Prostate gland (tissue), 2 donors: ENCODE measurements around the gene FKBP5.

ENCODE experiments used
- POLR2A ChIP-seq: fragments of 450-650 bp; IDR thresholded peaks from one replicate; pipeline ENCODE4 v1.6.1; 2016; ENCODE audit warnings: antibody characterized with exemption, mild to moderate bottlenecking
- TF ChIP-seq, protein P1 (sequence below), 4 experiments: fragments of 200-600 bp in 2 of 4; fragments of 450-650 bp in 2 of 4; sonication (generic) in 2 of 4; IDR thresholded peaks; 1 replicate in 3 of 4; 2 replicates in 1 of 4; pipeline ENCODE4 v1.5.1; 2016 to 2019; ENCODE audit warnings: antibody characterized with exemption in 4 of 4, mild to moderate bottlenecking in 2 of 4, moderate library complexity in 2 of 4

DNA sequence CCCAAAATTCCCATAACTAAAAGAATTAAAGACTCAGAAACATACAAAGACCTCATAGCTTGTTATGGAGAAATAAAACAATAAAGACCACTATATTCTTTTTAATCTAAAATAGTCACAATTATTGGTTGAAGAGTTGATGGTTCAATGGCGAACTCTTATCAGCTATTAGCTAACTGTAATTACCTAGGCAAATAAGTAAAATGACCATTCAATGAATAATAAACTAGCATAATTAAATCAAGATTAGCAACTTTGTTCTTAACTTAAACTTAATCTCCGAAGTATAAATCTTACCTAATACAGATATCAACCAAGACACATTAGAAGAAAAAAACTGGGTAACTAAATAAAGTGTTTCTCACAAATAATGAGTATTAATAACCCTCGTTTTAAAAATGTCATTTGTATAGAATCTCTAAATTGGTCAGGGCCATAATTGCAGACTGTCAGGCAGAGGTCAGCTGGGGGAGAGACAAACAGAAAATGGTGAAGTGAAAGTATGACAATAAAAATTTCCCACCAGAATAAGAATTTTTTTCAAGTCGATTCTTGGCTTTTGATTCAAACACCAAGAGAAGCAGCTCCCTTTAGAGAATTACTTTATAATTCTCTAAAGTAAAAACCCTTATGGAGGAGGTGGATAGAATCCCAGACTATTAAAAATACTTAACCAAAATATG, 1.7 kb downstream of the FKBP5 start:
- TF ChIP-seq, protein P1, sequence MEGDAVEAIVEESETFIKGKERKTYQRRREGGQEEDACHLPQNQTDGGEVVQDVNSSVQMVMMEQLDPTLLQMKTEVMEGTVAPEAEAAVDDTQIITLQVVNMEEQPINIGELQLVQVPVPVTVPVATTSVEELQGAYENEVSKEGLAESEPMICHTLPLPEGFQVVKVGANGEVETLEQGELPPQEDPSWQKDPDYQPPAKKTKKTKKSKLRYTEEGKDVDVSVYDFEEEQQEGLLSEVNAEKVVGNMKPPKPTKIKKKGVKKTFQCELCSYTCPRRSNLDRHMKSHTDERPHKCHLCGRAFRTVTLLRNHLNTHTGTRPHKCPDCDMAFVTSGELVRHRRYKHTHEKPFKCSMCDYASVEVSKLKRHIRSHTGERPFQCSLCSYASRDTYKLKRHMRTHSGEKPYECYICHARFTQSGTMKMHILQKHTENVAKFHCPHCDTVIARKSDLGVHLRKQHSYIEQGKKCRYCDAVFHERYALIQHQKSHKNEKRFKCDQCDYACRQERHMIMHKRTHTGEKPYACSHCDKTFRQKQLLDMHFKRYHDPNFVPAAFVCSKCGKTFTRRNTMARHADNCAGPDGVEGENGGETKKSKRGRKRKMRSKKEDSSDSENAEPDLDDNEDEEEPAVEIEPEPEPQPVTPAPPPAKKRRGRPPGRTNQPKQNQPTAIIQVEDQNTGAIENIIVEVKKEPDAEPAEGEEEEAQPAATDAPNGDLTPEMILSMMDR (IDR thresholded peaks at IDR 0.05), result no peak
- no peak for TF ChIP-seq POLR2A
